DOHH2 (cell line): ENCODE data around the gene OLFM2.

Experiments
- CTCF ChIP-seq: fragments of 200-600 bp; sonication (generic); IDR thresholded peaks from one replicate; pipeline ENCODE4 v1.5.1; 2014; ENCODE audit warnings: antibody characterized with exemption, mild to moderate bottlenecking, low read depth, low read length; ENCODE audit not compliant: poor library complexity, severe bottlenecking
- EZH2phosphoT487 ChIP-seq: fragments of 200-600 bp; sonication (generic); IDR thresholded peaks from 2 replicates; pipeline ENCODE4 v1.6.1; 2017; ENCODE audit warnings: borderline replicate concordance, mild to moderate bottlenecking, antibody characterized with exemption, low read length, moderate library complexity, mixed read lengths

GRCh38 chr19:9881720-9882119, 54.6 kb downstream of the OLFM2 start:
- TF ChIP-seq CTCF: no peak
- TF ChIP-seq EZH2phosphoT487: no peak
